Non-pigmented ciliary epithelial cell (primary cell): Measurements from ENCODE around the gene COMP.
"Not testable (repeated sequence)": the region's sequence is repeated elsewhere in the genome, so short reads cannot be mapped to it uniquely, and the experiment has no call there.

Experiments used
- DNase-seq: peaks from one replicate; pipeline ENCODE4 v3.0.0-alpha.2; 2010; ENCODE audit warnings: low read depth

Gene COMP

DNA sequence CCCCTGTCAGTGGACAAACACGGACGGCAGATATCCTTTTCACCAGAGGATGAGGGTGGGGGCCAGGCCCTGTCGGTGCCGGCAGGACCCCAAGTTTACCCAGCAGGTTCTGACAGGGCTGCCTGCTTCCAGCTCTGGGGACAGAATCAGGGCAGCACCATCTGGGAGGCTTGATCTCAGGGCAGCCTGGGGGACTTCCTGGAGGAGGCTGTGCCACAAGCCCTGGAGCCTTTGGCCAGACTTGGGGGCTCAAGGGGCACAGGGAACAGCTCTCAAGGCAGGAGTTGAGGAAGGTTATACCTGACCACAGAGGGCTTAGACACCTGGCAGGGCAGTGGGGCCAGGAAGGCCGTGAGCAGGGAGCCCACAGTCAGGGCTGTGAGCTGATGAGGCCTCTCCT is 45.2 kb downstream of the COMP start:
- no peak for DNase-seq

- DNase-seq, result no peak
These were observed 45.9 kb downstream of the COMP start for GRCh38 chr19:18745012-18745735.

- no peak for DNase-seq
These were observed 47.2 kb downstream of the COMP start for GRCh38 chr19:18743784-18744418.

- no peak for DNase-seq
These were observed 48.0 kb downstream of the COMP start for GRCh38 chr19:18742838-18743783.

DNA sequence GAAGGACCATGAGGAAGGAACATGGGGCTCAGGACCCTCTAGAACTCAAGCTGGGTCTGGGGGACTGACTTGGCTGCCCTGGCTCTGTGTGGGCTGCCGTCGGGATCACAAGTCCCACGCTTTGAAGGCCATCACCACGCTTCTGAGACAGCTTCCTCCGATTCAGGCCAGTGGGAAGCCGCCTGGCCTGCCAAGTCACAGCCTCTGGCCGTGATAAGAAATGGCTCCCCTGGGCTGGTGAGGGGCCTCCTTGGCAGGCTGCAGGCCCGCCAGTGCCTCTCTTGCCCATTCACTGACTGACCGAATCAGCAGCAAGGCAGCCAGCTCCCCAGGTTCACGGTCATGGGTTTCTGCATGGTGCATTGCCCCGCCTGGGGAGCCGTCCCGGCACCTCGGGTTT is 48.8 kb downstream of the COMP start:
- DNase-seq, result no peak

GRCh38 chr19:18741124-18742121 is 49.7 kb downstream of the COMP start:
- no peak for DNase-seq

DNA sequence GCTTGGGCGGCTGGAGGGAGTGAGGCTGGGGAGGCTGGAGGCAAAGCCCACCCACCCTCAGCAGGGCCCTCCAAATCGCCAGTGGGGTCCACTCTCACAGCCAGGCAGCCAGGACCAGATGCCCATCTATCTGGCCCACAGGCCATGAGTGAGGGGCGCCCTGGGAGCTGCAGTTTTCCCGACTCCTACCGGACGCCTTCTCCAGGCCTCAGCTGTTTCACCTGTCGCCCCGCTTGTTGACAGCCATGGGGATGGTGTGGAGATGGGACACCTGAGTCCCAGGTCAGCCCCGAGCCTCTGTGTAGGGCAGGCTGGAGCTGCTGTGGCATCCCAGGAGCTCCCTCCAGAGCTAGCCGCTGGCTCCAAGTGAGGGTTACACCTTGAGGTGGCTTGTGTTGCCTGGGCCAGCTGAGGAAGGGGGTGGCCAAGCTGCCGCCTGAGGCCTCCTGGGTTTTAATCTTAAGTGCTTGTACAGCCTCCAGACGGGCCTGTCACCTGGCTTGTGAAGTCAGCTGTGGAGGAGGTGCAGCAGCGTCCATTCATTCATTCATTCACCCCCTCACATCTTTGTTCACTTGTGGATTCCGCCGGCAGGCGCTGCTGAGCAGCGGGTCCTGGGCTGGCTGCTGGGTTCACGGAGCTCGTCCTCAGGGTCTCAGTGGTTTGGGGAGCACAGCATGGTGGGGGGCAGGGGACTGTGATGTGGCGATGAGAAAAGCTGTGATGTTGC is 52.0 kb downstream of the COMP start:
- DNase-seq, result no peak

DNA sequence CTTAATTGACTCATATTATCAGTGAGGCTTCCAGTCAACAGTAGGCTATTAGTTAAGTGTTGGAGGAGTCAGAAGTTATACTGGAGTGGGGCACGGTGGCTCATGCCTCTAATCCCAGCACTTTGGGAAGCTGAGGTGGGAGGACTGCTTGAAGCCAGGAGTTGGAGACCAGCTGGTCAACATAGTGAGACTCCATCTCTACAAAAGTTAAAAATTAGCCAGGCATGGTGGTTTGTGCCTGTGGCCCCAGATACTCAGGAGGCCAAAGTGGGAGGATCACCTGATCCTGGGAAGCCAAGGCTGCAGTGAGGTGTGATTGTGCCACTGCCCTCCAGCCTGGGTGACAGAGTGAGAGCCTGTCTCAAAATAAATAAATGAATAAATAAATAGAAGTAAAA is 53.2 kb downstream of the COMP start:
- DNase-seq, result no peak

DNA sequence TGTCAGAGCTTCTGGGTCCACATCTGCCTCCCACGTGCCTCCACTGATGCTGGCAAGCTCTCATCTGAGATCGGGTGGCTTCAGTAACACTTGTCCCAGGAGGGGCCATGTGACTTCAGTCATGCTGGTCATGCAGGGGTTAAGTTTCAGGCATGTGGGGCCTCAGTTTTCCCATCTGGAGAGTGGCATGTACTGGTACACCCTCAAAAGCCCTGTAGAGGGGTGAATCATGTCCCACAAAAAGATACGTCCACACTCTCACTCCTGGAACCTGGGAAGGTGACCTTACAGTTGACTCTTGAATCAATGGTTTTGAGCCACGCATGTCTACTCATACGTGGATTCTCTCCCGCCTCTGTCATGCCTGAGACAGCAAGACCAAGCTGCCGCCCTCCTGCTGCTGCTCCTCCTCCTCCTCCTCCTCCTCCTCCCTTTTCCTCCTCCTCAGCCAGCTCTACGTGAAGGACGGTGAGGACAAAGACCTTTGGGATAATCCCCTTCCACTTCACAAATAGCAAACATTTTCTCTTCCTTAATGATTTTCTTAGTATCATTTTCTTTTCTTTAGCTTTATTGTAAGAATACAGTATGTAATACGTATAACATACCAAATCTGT is 53.7 kb downstream of the COMP start:
- DNase-seq, result no peak

DNA sequence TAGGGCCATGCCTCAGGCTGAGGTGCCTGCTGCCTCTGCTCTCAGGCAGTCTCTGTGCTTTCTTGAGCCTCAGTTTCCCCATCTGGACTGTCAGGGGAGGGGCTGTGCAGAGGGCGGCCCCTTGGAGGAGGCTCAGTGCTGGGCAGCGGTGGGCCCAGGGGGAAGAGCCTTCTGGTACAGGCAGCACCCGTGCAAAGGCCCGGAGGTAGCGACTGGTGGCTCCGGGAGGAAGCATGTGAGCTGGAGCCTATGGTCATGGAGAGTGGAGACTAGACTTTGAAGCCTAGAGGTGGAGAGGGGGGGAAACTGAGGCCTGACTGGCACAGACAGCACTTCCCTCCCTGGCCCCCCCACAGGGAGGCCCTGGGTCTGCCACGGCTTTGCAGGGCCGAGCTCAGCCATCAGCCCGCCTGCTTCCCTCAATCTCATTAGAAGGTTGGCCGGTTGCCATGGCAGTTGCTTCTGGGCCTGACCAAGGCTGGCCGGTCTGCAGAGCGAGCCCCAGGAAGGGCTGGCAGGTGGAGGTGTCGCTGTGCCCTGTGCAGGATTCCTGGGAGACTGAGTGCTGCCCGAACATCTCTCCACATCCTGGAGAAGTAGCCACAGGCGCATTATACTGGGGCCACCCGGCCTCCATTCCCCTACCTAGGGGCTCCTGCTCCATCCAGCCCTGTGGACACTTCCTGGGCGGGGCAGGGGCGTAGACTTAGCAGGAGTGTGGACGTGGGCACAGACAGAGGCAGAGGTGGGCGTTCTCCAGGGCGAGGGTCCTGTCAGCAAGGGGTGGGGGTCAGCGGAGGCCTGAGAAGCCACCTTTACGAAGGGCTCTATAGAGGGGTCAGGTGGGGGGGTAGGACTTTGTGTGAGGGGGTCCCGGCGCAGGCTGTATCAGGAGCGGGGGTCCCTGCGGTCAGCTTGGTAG is 54.4 kb downstream of the COMP start:
- DNase-seq, result no peak

GRCh38 chr19:18735752-18736151 is 55.4 kb downstream of the COMP start:
- no peak for DNase-seq

- DNase-seq, result no peak
These were observed 55.8 kb downstream of the COMP start for GRCh38 chr19:18735324-18735723.

DNA sequence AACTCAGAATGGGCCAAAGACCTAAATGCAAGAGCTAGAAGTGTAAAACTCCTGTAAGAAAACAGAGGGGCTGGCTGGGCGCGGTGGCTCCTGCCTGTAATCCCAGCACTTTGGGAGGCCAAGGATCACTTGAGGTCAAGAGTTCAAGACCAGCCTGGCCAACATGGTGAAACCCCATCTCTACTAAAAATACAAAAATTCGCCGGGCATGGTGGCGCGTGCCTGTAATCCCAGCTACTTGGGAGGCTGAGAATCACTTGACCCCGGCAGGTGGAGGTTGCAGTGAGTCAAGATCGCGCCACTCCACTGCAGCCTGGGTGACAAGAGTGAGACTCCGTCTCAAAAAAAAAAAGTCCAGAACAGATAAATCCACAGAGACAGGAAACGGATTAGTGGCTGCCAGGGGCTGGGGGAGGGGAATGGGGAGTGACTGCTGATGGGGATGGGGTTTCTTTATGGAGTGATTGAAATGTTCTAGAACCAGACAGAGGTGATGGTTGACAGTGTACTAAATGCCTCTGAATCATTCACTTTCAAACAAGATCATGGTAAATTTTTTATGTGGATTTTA is 57.3 kb downstream of the COMP start:
- not testable (repeated sequence) for DNase-seq

DNA sequence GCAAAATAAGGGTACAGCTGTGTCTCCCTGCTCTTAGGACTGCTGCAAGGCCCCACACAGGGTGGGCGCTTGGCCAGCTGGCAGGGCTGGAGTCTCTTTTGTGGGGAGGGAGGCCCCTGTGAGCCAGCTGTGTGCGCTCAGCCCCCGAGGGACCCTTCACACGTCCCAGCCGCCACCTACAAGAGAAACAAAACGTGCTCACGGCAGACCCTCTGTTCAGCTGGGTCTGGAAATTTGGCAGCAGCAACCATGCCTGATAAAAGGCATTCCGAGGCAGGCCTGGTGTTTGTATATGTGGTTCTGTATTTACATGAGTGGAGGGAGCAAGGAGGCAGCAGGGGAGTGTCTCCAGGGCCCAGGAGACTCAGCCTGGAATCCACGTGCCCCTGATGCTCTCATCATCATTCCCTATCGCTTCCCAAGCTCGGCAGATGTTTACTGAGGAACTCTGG is 57.9 kb downstream of the COMP start:
- DNase-seq, result no peak
